Endothelial cell of umbilical vein (primary cell): ENCODE results near the gene RBMS1. TPM values are rescaled to one million over a fixed set of nuclear protein-coding genes. Genes with fewer than 3 reads are reported as not detected.
A peak's percentile ranks its signal among the peaks of the same experiment; 100 is the strongest.

Experiments used
- BruUV-seq: library from RNA; stranded (reverse); fragments of 400-500 nt; replicated peaks from 2 replicates; lab custom pipeline; 2021; lab: Mats Ljungman, UMichigan
- CTCF ChIA-PET: fragments of 300-600, 350-600 bp; sonication (Branson Sonifier 250); formaldehyde crosslinking; loops from one replicate; lab custom pipeline; 2021; ENCODE audit warnings: antibody characterized with exemption, inconsistent platforms; lab: Charles Lee
- POLR2A ChIA-PET: fragments of 300-600, 350-600 bp; sonication (Branson Sonifier 250); formaldehyde crosslinking; loops from one replicate; lab custom pipeline; 2021; ENCODE audit warnings: antibody characterized with exemption, inconsistent platforms; lab: Charles Lee
- DNase-seq: peaks from one replicate; pipeline ENCODE4 v3.0.0-alpha.2; 2011; ENCODE audit warnings: low read depth, low spot score
- FAIRE-seq: peaks from 2 replicates; lab custom pipeline; 2011; peaks lifted over from hg19 to GRCh38; lab: Jason Lieb, UNC
- H2AFZ ChIP-seq: 2 replicates; pipeline ENCODE4 v1.6.0; 2012; ENCODE audit warnings: low read depth, low read length, control low read depth, inconsistent platforms
- H3K27ac ChIP-seq: 2 replicates; pipeline ENCODE4 v1.5.1; 2011; ENCODE audit warnings: low read depth, mild to moderate bottlenecking, control low read depth, low read length, moderate library complexity; ENCODE audit not compliant: insufficient read depth
- H3K27me3 ChIP-seq, 2 experiments: 2 replicates each; pipeline versions ENCODE4 v1.6.0 to v1.6.1; 2011; ENCODE audit warnings: low read length in 2 of 2, mixed read lengths in 1 of 2; ENCODE audit not compliant: control insufficient read depth in 2 of 2, insufficient read depth in 2 of 2
- H3K36me3 ChIP-seq, 2 experiments: 2 replicates in 1 of 2; 3 replicates in 1 of 2; pipeline ENCODE4 v1.5.1; 2011; ENCODE audit warnings: low read length in 2 of 2, mild to moderate bottlenecking in 1 of 2, moderate library complexity in 1 of 2; ENCODE audit not compliant: control insufficient read depth in 2 of 2, insufficient read depth in 2 of 2; ENCODE audit errors: extremely low read depth in 1 of 2
- H3K4me1 ChIP-seq: 3 replicates; pipeline ENCODE4 v1.5.1; 2011; ENCODE audit warnings: mild to moderate bottlenecking, low read length; ENCODE audit not compliant: control insufficient read depth, insufficient read depth; ENCODE audit errors: extremely low read depth
- H3K4me2 ChIP-seq: 2 replicates; pipeline ENCODE4 v1.6.1; 2011; ENCODE audit warnings: low read length, control low read depth, mixed read lengths; ENCODE audit not compliant: insufficient read depth
- H3K4me3 ChIP-seq, 3 experiments: fragments of 200-600 bp in 1 of 3; sonication (generic), shearing (Covaris generic) in 1 of 3; replicated peaks in 1 of 3; 2 replicates each; pipeline ENCODE4 v1.5.1; 2011 to 2016; ENCODE audit warnings: control low read depth in 3 of 3, low read length in 3 of 3, mild to moderate bottlenecking in 2 of 3, inconsistent platforms in 1 of 3, low read depth in 1 of 3, moderate library complexity in 1 of 3; ENCODE audit not compliant: insufficient read depth in 1 of 3
- H3K79me2 ChIP-seq: 2 replicates; pipeline ENCODE4 v1.6.0; 2012; ENCODE audit warnings: low read length, inconsistent platforms; ENCODE audit not compliant: control insufficient read depth, insufficient read depth
- H3K9ac ChIP-seq: replicated peaks from 2 replicates; pipeline ENCODE3; 2011; ENCODE audit warnings: low read length, control low read depth; ENCODE audit not compliant: insufficient read depth; ENCODE audit errors: extremely low read depth
- H3K9me1 ChIP-seq: replicated peaks from 3 replicates; pipeline ENCODE4 v1.6.0; 2011; ENCODE audit warnings: mild to moderate bottlenecking, low read length; ENCODE audit not compliant: control insufficient read depth, insufficient read depth; ENCODE audit errors: extremely low read depth
- H3K9me3 ChIP-seq: replicated peaks from 2 replicates; pipeline ENCODE4 v1.5.1; 2012; ENCODE audit warnings: low read length, inconsistent platforms; ENCODE audit not compliant: control insufficient read depth, insufficient read depth
- H4K20me1 ChIP-seq: replicated peaks from 2 replicates; pipeline ENCODE3; 2011; ENCODE audit warnings: mild to moderate bottlenecking, low read length; ENCODE audit not compliant: control insufficient read depth, insufficient read depth; ENCODE audit errors: extremely low read depth
- GATA2 ChIP-seq: IDR thresholded peaks from 2 replicates; pipeline ENCODE4 v1.7.0; 2011; ENCODE audit warnings: low read depth, mild to moderate bottlenecking, moderate library complexity, mixed read lengths, low read length; ENCODE audit not compliant: insufficient read length, insufficient read depth
- JUN ChIP-seq: IDR thresholded peaks from 2 replicates; pipeline ENCODE4 v1.6.1; 2011; ENCODE audit warnings: borderline replicate concordance, low read depth; ENCODE audit not compliant: insufficient read length, insufficient read depth
- MYC ChIP-seq: IDR thresholded peaks from one replicate; pipeline ENCODE4 v1.6.1; 2011; ENCODE audit warnings: mild to moderate bottlenecking, low read depth, low read length
- POLR2AphosphoS5 ChIP-seq: IDR thresholded peaks from 2 replicates; pipeline ENCODE4 v1.6.1; 2012; ENCODE audit warnings: low read depth, mild to moderate bottlenecking, control low read depth, low read length, moderate library complexity; ENCODE audit not compliant: insufficient read depth
- dilution Hi-C: fragments of 300-500 bp; cut with MboI; formaldehyde crosslinking; loops from one replicate; pipeline ENCODE4 v1.15.0; 2019; ENCODE audit warnings: low sequenced_read_pairs; ENCODE audit not compliant: extremely low pct_ligation_motif_present
- intact Hi-C: fragments of 100-400 bp; cut with micrococcal nuclease; formaldehyde crosslinking; loops from one replicate; pipeline ENCODE4 v1.10.0; 2022
- polyA plus RNA-seq, 4 experiments: library from polyadenylated mRNA; depleted of rRNA in 3 of 4; stranded (reverse) in 3 of 4; unstranded in 1 of 4; fragments of >200 nt; gene quantifications; 2 replicates each; pipeline versions ENCODE4 v1.2.1 to v1.2.3, GENCODE V29; 2011 to 2012; ENCODE audit warnings: missing spikeins in 1 of 4
- total RNA-seq: library from RNA; stranded (reverse); gene quantifications from 2 replicates; pipeline ENCODE4 v1.2.3, GENCODE V29; 2021
- TF ChIP-seq, protein P1 (sequence below): IDR thresholded peaks from 2 replicates; pipeline ENCODE4 v1.6.1; 2011; ENCODE audit not compliant: insufficient read depth, insufficient read length
- TF ChIP-seq, protein P2 (sequence below), 2 donors: IDR thresholded peaks; 1 replicate in 1 of 2; 2 replicates in 1 of 2; pipeline ENCODE4 v1.5.1; 2011; ENCODE audit warnings: low read length in 2 of 2, mild to moderate bottlenecking in 2 of 2, moderate library complexity in 2 of 2, control low read depth in 1 of 2, inconsistent platforms in 1 of 2, low read depth in 1 of 2; ENCODE audit not compliant: insufficient read depth in 1 of 2; ENCODE audit errors: extremely low read depth in 1 of 2

The RBMS1 gene
- total and polyA plus RNA-seq, 2 donors (not counting 3 experiments of a cell fraction or from before 2014, with no cell fraction given) = 60.0 to 93.3 TPM

DNA sequence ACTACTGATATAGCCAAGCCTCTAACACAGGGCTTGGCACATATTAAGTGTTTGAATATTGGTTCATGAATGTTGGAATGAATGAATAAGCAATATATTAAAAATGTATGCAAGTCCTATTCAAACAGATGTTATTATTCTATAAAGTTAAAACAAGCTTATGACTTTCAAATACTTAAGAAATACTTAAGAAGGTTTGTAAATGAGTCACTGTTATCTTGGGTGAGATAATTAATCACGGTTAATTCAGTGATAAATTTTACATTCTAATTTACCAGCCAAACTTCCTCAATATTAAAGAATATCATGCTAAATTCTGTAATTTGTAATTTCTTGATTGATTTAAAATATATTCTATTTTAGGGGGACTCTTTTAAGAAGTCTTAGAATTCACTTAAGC, 74.8 kb downstream of the RBMS1 start:
- no peak overlapping the region for H2AFZ ChIP-seq
- peak overlapping the region; percentile 97 for H3K27ac ChIP-seq
- peaks cover 51% of the 10 kb centered on the region for H3K4me1 ChIP-seq
- ChIA-PET POLR2A (no interaction called here), CTCF (interaction anchor here (0.8 to 2.7 kb wide), 5 partner anchors 10 to 551 kb away, joined by 3 to 31 read pairs (median 3); no protein-coding TSS in a partner anchor)
- dilution Hi-C loops (no loop called here), intact Hi-C loops (loop anchor here (1.0 to 10.0 kb wide), 5 partner anchors 46 to 656 kb away; partner anchors contain the start of gene RBMS1)
- no peaks in the 10 kb centered on the region for H3K9me1 ChIP-seq
- H3K36me3 ChIP-seq = no peaks in the 10 kb centered on the region
- FAIRE-seq = no peak
- H3K9me3 ChIP-seq = no peaks in the 10 kb centered on the region
- peak; percentile 50 for DNase-seq
- no peaks in the 10 kb centered on the region for H3K27me3 ChIP-seq
- TSS peak; percentile 94 for BruUV-seq
- H3K4me3 ChIP-seq = peak overlapping the region in 1 of 3 experiments; percentile 55
- H4K20me1 ChIP-seq = no peaks in the 10 kb centered on the region
- peak overlapping the region; percentile 92 for H3K9ac ChIP-seq
- H3K4me2 ChIP-seq = peak overlapping the region; percentile 92
- TF ChIP-seq, protein P1, sequence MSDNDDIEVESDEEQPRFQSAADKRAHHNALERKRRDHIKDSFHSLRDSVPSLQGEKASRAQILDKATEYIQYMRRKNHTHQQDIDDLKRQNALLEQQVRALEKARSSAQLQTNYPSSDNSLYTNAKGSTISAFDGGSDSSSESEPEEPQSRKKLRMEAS = no peak
- TF ChIP-seq GATA2 = no peak
- TF ChIP-seq, protein P2, sequence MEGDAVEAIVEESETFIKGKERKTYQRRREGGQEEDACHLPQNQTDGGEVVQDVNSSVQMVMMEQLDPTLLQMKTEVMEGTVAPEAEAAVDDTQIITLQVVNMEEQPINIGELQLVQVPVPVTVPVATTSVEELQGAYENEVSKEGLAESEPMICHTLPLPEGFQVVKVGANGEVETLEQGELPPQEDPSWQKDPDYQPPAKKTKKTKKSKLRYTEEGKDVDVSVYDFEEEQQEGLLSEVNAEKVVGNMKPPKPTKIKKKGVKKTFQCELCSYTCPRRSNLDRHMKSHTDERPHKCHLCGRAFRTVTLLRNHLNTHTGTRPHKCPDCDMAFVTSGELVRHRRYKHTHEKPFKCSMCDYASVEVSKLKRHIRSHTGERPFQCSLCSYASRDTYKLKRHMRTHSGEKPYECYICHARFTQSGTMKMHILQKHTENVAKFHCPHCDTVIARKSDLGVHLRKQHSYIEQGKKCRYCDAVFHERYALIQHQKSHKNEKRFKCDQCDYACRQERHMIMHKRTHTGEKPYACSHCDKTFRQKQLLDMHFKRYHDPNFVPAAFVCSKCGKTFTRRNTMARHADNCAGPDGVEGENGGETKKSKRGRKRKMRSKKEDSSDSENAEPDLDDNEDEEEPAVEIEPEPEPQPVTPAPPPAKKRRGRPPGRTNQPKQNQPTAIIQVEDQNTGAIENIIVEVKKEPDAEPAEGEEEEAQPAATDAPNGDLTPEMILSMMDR (IDR thresholded peaks at IDR 0.05; ENCODE audit: extremely low read depth in 1 of 2, insufficient read depth in 1 of 2, low read depth in 1 of 2, low read length in 2 of 2) = no peak
- no peak for TF ChIP-seq POLR2AphosphoS5
- peak; percentile 9 for TF ChIP-seq JUN
- TF ChIP-seq MYC = no peak
- H3K79me2 ChIP-seq = peaks cover 61% of the 10 kb centered on the region
